ENCODE measurements around the gene KIF26B.

DNA sequence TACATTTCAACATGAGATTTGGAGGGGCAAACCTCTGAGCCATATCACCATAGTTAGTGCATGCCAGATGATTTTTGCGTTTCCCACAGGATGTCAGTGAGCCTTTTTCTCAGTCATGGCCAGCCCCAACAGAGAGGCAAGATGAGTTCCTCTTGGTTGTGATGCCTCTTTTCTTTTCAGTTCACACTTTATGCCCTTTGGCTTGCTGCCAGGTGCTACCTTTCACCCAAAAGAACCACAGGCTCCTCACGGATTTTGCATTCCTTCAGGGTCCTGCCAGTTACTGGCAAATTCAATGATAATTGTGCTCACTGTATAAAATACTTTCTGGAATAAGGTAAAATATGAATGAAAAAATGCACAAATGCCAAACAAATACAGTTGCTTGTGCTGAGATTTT, 411.3 kb downstream of the KIF26B start:
- TF ChIP-seq, protein P1, sequence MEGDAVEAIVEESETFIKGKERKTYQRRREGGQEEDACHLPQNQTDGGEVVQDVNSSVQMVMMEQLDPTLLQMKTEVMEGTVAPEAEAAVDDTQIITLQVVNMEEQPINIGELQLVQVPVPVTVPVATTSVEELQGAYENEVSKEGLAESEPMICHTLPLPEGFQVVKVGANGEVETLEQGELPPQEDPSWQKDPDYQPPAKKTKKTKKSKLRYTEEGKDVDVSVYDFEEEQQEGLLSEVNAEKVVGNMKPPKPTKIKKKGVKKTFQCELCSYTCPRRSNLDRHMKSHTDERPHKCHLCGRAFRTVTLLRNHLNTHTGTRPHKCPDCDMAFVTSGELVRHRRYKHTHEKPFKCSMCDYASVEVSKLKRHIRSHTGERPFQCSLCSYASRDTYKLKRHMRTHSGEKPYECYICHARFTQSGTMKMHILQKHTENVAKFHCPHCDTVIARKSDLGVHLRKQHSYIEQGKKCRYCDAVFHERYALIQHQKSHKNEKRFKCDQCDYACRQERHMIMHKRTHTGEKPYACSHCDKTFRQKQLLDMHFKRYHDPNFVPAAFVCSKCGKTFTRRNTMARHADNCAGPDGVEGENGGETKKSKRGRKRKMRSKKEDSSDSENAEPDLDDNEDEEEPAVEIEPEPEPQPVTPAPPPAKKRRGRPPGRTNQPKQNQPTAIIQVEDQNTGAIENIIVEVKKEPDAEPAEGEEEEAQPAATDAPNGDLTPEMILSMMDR (IDR thresholded peaks at IDR 0.05 in 2 of 3, conservative IDR thresholded peaks at IDR 0.05 in 1 of 3; ENCODE audit: control insufficient read depth in 2 of 3, extremely low read depth in 1 of 3, insufficient read depth in 1 of 3, low read depth in 3 of 3, low read length in 3 of 3), result no peak
- TF ChIP-seq EGR1 (IDR thresholded peaks at IDR 0.05; ENCODE audit: borderline replicate concordance in 1 of 2, low read depth in 2 of 2, low read length in 2 of 2), result no peak
- TF ChIP-seq, protein P2, sequence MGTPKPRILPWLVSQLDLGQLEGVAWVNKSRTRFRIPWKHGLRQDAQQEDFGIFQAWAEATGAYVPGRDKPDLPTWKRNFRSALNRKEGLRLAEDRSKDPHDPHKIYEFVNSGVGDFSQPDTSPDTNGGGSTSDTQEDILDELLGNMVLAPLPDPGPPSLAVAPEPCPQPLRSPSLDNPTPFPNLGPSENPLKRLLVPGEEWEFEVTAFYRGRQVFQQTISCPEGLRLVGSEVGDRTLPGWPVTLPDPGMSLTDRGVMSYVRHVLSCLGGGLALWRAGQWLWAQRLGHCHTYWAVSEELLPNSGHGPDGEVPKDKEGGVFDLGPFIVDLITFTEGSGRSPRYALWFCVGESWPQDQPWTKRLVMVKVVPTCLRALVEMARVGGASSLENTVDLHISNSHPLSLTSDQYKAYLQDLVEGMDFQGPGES (IDR thresholded peaks at IDR 0.05), result no peak
- TF ChIP-seq, protein P3, sequence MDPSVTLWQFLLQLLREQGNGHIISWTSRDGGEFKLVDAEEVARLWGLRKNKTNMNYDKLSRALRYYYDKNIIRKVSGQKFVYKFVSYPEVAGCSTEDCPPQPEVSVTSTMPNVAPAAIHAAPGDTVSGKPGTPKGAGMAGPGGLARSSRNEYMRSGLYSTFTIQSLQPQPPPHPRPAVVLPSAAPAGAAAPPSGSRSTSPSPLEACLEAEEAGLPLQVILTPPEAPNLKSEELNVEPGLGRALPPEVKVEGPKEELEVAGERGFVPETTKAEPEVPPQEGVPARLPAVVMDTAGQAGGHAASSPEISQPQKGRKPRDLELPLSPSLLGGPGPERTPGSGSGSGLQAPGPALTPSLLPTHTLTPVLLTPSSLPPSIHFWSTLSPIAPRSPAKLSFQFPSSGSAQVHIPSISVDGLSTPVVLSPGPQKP (IDR thresholded peaks at IDR 0.05; ENCODE audit: low read depth, low read length), result no peak
- TF ChIP-seq EP300 (IDR thresholded peaks at IDR 0.05; ENCODE audit: borderline replicate concordance in 1 of 2, control insufficient read depth in 1 of 2, low read depth in 2 of 2, low read length in 2 of 2), result no peak
- no peak for TF ChIP-seq POLR2A (IDR thresholded peaks at IDR 0.05; ENCODE audit: low read depth, low read length)
- TF ChIP-seq TARDBP (IDR thresholded peaks at IDR 0.05; ENCODE audit: borderline replicate concordance), result no peak
- no peak for TF ChIP-seq TBL1XR1 (IDR thresholded peaks at IDR 0.05; ENCODE audit: low read depth, low read length)
- no peak for TF ChIP-seq HDAC2 (IDR thresholded peaks at IDR 0.05)
- TF ChIP-seq, protein P4, sequence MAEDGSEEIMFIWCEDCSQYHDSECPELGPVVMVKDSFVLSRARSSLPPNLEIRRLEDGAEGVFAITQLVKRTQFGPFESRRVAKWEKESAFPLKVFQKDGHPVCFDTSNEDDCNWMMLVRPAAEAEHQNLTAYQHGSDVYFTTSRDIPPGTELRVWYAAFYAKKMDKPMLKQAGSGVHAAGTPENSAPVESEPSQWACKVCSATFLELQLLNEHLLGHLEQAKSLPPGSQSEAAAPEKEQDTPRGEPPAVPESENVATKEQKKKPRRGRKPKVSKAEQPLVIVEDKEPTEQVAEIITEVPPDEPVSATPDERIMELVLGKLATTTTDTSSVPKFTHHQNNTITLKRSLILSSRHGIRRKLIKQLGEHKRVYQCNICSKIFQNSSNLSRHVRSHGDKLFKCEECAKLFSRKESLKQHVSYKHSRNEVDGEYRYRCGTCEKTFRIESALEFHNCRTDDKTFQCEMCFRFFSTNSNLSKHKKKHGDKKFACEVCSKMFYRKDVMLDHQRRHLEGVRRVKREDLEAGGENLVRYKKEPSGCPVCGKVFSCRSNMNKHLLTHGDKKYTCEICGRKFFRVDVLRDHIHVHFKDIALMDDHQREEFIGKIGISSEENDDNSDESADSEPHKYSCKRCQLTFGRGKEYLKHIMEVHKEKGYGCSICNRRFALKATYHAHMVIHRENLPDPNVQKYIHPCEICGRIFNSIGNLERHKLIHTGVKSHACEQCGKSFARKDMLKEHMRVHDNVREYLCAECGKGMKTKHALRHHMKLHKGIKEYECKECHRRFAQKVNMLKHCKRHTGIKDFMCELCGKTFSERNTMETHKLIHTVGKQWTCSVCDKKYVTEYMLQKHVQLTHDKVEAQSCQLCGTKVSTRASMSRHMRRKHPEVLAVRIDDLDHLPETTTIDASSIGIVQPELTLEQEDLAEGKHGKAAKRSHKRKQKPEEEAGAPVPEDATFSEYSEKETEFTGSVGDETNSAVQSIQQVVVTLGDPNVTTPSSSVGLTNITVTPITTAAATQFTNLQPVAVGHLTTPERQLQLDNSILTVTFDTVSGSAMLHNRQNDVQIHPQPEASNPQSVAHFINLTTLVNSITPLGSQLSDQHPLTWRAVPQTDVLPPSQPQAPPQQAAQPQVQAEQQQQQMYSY (CRISPR knock-in tag; IDR thresholded peaks at IDR 0.05), result no peak
- TF ChIP-seq JUND (IDR thresholded peaks at IDR 0.05; ENCODE audit: low read depth, low read length), result no peak
- TF ChIP-seq CREB1 (IDR thresholded peaks at IDR 0.05; ENCODE audit: low read depth), result no peak
- no peak for TF ChIP-seq HDAC6 (IDR thresholded peaks at IDR 0.05; ENCODE audit: unreplicated experiment)
